GM18508 (cell line): ENCODE data around the gene MGMT.

Experiments used
- ATAC-seq: cut with Tn5 transposase; IDR thresholded peaks from one replicate; pipeline ENCODE4 v1.9.1; 2021; ENCODE audit warnings: moderate number of reproducible peaks; ENCODE audit not compliant: insufficient read depth, unreplicated experiment

MGMT gene

GRCh38 chr10:129579228-129579627 lies 112.2 kb downstream of the MGMT start:
- no peak for ATAC-seq

GRCh38 chr10:129580010-129580409 lies 113.0 kb downstream of the MGMT start:
- ATAC-seq, result no peak

GRCh38 chr10:129580901-129581300 lies 113.9 kb downstream of the MGMT start:
- no peak for ATAC-seq

GRCh38 chr10:129581827-129582411 lies 114.9 kb downstream of the MGMT start:
- ATAC-seq, result no peak

GRCh38 chr10:129583831-129584230 lies 116.8 kb downstream of the MGMT start:
- ATAC-seq, result no peak

- ATAC-seq, result no peak
These were observed 119.9 kb downstream of the MGMT start for GRCh38 chr10:129586898-129587443.

GRCh38 chr10:129589546-129589945 lies 122.5 kb downstream of the MGMT start:
- no peak for ATAC-seq

GRCh38 chr10:129593953-129594352 lies 126.9 kb downstream of the MGMT start:
- ATAC-seq, result no peak

GRCh38 chr10:129594811-129595210 lies 127.8 kb downstream of the MGMT start:
- ATAC-seq, result no peak

GRCh38 chr10:129598413-129598812 lies 131.4 kb downstream of the MGMT start:
- no peak for ATAC-seq

GRCh38 chr10:129599160-129599559 lies 132.1 kb downstream of the MGMT start:
- ATAC-seq, result no peak

- ATAC-seq, result no peak
These were observed 134.7 kb downstream of the MGMT start for GRCh38 chr10:129601737-129602136.

- no peak for ATAC-seq
These were observed 136.0 kb downstream of the MGMT start for GRCh38 chr10:129602938-129603535.

GRCh38 chr10:129604333-129605032 lies 137.4 kb downstream of the MGMT start:
- ATAC-seq, result no peak

GRCh38 chr10:129605266-129605985 lies 138.4 kb downstream of the MGMT start:
- no peak for ATAC-seq

- ATAC-seq, result no peak
These were observed 139.0 kb downstream of the MGMT start for GRCh38 chr10:129605986-129606518.

GRCh38 chr10:129607607-129608109 lies 140.6 kb downstream of the MGMT start:
- no peak for ATAC-seq

GRCh38 chr10:129608653-129609052 lies 141.6 kb downstream of the MGMT start:
- no peak for ATAC-seq

GRCh38 chr10:129609551-129609950 lies 142.5 kb downstream of the MGMT start:
- ATAC-seq, result no peak

- ATAC-seq, result no peak
These were observed 145.6 kb downstream of the MGMT start for GRCh38 chr10:129612481-129613109.
